Measurements from ENCODE around the gene LHFPL3.

The LHFPL3 gene

DNA sequence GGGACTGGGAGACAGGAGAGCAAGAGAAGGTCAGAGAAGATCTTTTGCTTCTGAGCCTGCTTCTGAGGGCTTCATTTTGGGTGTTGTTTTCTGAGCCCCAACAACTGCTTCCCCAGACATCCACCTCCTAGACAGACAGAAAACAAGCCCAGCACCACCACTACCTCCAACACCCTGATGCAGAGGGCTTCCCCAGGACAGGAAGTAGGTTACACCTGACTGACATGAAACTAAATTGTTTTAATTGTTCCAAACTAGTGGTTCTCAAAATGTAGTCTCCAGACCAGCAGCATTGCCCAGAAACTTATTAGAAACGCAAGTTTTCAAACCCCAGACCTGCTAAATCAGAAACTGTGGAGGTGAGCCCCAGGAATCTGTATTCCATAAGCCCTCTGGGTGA, 522.0 kb downstream of the LHFPL3 start:
- TF ChIP-seq CTCF (conservative IDR thresholded peaks at IDR 0.05), result no peak
- H3K27ac ChIP-seq, result no peak overlapping the region

DNA sequence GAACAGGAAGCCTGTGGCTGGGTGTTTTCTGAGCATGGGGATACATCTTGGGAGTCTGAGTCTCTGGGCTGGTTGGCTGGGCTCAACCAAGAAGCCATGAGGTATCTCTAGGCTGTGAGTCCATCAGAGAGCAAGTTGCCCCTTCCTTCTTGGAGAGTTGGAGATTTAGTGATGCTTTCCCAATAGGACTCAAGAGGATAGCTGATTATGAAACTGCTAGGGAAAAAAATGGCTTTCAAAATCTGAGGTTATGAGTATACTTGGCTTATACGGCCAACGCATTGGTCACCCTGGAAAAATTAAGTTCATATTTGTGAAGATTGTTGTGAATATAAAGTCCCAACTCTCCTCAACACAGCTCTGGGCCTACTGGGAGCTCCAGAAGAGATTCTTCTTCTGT, 522.9 kb downstream of the LHFPL3 start:
- no peak for TF ChIP-seq CTCF (conservative IDR thresholded peaks at IDR 0.05)
- no peak overlapping the region for H3K27ac ChIP-seq

DNA sequence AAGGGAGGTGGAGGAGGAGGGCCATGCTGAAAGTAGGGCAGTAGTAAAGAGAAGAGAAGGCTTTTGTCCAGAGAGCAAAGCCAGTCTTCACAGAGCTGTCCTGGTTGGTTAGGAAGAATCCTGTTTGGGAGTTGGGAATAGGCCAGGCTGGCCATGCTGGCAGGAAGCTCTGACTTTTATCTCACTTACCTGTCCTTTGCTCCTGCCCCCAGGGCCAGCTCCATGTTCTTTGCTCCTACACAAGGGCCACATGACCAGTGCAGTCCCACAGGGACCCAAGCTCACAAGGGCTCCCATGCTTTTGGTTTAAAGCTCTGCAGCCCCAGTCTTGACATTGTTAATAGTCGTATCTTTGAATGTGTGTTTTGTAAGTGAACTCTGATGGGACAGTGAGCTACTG, 524.0 kb downstream of the LHFPL3 start:
- no peak overlapping the region for H3K27ac ChIP-seq
- TF ChIP-seq CTCF (conservative IDR thresholded peaks at IDR 0.05), result no peak

DNA sequence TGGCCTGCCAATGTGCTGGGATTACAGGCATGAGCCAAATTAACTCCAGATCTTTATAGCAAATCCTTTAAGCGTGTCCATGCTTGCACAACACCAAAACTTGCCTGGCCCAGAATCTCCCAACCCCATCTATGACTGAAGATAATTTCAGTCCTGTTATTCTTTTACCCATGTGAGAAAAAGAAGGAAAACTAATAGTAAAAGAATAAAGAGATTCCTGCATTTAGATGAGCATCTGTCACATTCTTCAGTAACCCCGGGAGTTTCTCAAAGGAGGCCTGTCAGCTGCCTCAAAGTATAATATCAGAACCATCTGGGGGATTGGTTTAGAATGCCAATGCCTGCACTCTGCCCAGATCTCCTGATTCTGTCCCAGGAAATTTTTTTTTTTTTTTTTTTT, 527.5 kb downstream of the LHFPL3 start:
- no peak overlapping the region for H3K27ac ChIP-seq
- TF ChIP-seq CTCF (conservative IDR thresholded peaks at IDR 0.05), result no peak

DNA sequence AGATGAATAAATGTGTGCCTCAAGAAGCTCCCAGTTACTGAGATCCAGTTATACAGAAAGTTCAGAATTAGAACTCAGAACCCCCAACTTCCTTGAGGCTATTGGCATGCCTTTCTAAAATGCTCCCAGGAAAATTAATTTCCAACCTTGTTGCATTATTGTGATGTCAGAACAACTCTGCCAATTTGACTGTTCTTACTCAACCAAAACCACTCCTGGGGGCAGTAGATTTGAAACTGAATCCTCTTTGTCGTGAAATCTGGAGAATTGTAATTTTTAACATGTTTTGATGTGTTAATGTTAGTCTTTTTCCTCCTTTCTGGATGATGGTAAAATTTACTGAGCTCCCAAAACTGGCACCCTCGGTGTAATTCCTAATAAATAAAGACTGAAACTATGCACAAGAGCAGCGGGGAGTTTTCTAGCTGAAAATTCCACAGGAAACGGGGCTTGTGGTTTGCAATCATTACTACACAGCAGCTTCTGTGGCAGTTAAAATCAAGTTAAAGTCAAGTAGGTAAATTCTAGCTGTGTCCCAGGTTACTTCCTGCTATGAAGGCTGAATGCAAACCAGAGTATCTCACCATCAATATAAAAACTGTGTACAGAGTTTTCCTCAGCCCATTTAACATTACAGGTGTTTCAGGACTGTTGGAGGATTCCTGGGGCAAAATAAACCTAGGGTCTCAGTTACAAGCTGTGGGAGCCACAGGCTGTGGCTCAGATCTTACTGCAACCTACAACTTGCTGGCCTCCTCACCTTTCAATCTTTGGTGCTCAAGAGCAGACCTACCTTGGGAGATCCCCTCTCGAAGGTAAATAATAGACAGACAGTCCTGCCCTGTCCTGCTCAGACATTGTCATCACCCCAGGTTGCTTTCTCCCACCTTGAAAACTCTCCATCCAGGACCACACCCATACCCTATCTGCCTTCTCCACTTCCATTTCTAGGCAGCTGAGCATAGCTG, 529.3 kb downstream of the LHFPL3 start:
- no peak for TF ChIP-seq CTCF (conservative IDR thresholded peaks at IDR 0.05)
- H3K27ac ChIP-seq, result no peak overlapping the region

GRCh38 chr7:104859754-104860426, 531.5 kb downstream of the LHFPL3 start:
- no peak for TF ChIP-seq CTCF (conservative IDR thresholded peaks at IDR 0.05)
- no peak overlapping the region for H3K27ac ChIP-seq

- no peak for TF ChIP-seq CTCF (conservative IDR thresholded peaks at IDR 0.05)
- H3K27ac ChIP-seq, result no peak overlapping the region
Measured at GRCh38 chr7:104861729-104862390, 533.5 kb downstream of the LHFPL3 start.

Data from VCaP (cell line).